ENCODE measurements around the gene MVP.
A peak's percentile ranks its signal among the peaks of the same experiment; 100 is the strongest.
"Not testable (repeated sequence)": the region's sequence is repeated elsewhere in the genome, so short reads cannot be mapped to it uniquely, and the experiment has no call there.

MVP gene

GRCh38 chr16:29820271-29820701 is at the start of gene MVP:
Gene MVP, plus strand, starts transcription at chr16:29820462. Its CDS starts 10,088 bp downstream, at chr16:29830550.
- DNase-seq (ENCODE audit: low read depth): peak; percentile 82

GRCh38 chr16:29772330-29772729 is 47.9 kb upstream of the MVP start:
- DNase-seq (ENCODE audit: low read depth): not testable (repeated sequence)

- DNase-seq (ENCODE audit: low read depth): no peak
Measured at GRCh38 chr16:29774730-29775129, 45.5 kb upstream of the MVP start.

- DNase-seq (ENCODE audit: low read depth): peak; percentile 49
Measured at GRCh38 chr16:29775742-29776408, 44.4 kb upstream of the MVP start.

GRCh38 chr16:29777576-29778350 is 42.5 kb upstream of the MVP start, which contains the start of gene ZG16:
Gene ZG16, plus strand, starts transcription at chr16:29778256. Its CDS starts 1,011 bp downstream, at chr16:29779267.
- DNase-seq (ENCODE audit: low read depth): no peak

- DNase-seq (ENCODE audit: low read depth): peak; percentile 31
Measured at GRCh38 chr16:29779474-29779873, 40.8 kb upstream of the MVP start.

- not testable (repeated sequence) for DNase-seq (ENCODE audit: low read depth)
Measured at GRCh38 chr16:29783094-29783953, 36.9 kb upstream of the MVP start.

- DNase-seq (ENCODE audit: low read depth): no peak
Measured at GRCh38 chr16:29784157-29784556, 36.1 kb upstream of the MVP start.

GRCh38 chr16:29784901-29785500 is 35.3 kb upstream of the MVP start:
- peak; percentile 62 for DNase-seq (ENCODE audit: low read depth)

- DNase-seq (ENCODE audit: low read depth): not testable (repeated sequence)
Measured at GRCh38 chr16:29787155-29787554, 33.1 kb upstream of the MVP start.

GRCh38 chr16:29789775-29790182 is 30.5 kb upstream of the MVP start:
- no peak for DNase-seq (ENCODE audit: low read depth)

- DNase-seq (ENCODE audit: low read depth): peak; percentile 98
Measured at GRCh38 chr16:29790183-29790948, 29.9 kb upstream of the MVP start, which contains the start of gene KIF22. Gene KIF22, plus strand, starts transcription at chr16:29790751. Its CDS starts 9 bp downstream, at chr16:29790760.

- DNase-seq (ENCODE audit: low read depth): peak; percentile 26
Measured at GRCh38 chr16:29790949-29791844, 29.1 kb upstream of the MVP start.

- no peak for DNase-seq (ENCODE audit: low read depth)
Measured at GRCh38 chr16:29791845-29792807, 28.1 kb upstream of the MVP start.

- not testable (repeated sequence) for DNase-seq (ENCODE audit: low read depth)
Measured at GRCh38 chr16:29793153-29793552, 27.1 kb upstream of the MVP start.

- DNase-seq (ENCODE audit: low read depth): no peak
Measured at GRCh38 chr16:29794231-29794710, 26.0 kb upstream of the MVP start.

GRCh38 chr16:29802416-29802935 is 17.8 kb upstream of the MVP start:
- no peak for DNase-seq (ENCODE audit: low read depth)

GRCh38 chr16:29804020-29804419 is 16.2 kb upstream of the MVP start:
- DNase-seq (ENCODE audit: low read depth): no peak
